GM18870 (cell line): Measurements from ENCODE around the gene UBL7.

Experiments used
- ATAC-seq: cut with Tn5 transposase; IDR thresholded peaks from one replicate; pipeline ENCODE4 v1.9.1; 2021; ENCODE audit warnings: moderate library complexity; ENCODE audit not compliant: unreplicated experiment

Gene UBL7

GRCh38 chr15:74442063-74442462, 18.9 kb downstream of the UBL7 start:
- ATAC-seq: no peak

- no peak for ATAC-seq
These were observed 19.6 kb downstream of the UBL7 start for GRCh38 chr15:74441248-74441941.

GRCh38 chr15:74438721-74439316, 22.1 kb downstream of the UBL7 start:
- ATAC-seq: peak; percentile 39

- no peak for ATAC-seq
These were observed 22.8 kb downstream of the UBL7 start for GRCh38 chr15:74438206-74438605.

GRCh38 chr15:74434263-74435136, 26.5 kb downstream of the UBL7 start:
- ATAC-seq: no peak

- no peak for ATAC-seq
These were observed 27.2 kb downstream of the UBL7 start, which contains the start of gene SEMA7A for GRCh38 chr15:74433592-74434262. TSS of gene SEMA7A (minus strand) at chr15:74433958. CDS start at chr15:74433918, 40 bp downstream.

GRCh38 chr15:74432968-74433591, 27.9 kb downstream of the UBL7 start:
- no peak for ATAC-seq

GRCh38 chr15:74432271-74432967, 28.5 kb downstream of the UBL7 start:
- ATAC-seq: no peak

GRCh38 chr15:74431645-74432044, 29.3 kb downstream of the UBL7 start:
- no peak for ATAC-seq

- no peak for ATAC-seq
These were observed 29.8 kb downstream of the UBL7 start for GRCh38 chr15:74431116-74431515.

- ATAC-seq: no peak
These were observed 30.4 kb downstream of the UBL7 start for GRCh38 chr15:74430510-74430951.

- ATAC-seq: no peak
These were observed 31.1 kb downstream of the UBL7 start for GRCh38 chr15:74429781-74430400.

GRCh38 chr15:74428970-74429780, 31.8 kb downstream of the UBL7 start:
- ATAC-seq: no peak

- ATAC-seq: no peak
These were observed 32.5 kb downstream of the UBL7 start for GRCh38 chr15:74428442-74428787.

GRCh38 chr15:74427607-74428441, 33.1 kb downstream of the UBL7 start:
- no peak for ATAC-seq

GRCh38 chr15:74426404-74427281, 34.3 kb downstream of the UBL7 start:
- no peak for ATAC-seq

- no peak for ATAC-seq
These were observed 35.3 kb downstream of the UBL7 start for GRCh38 chr15:74425630-74426029.
